Choroid plexus epithelial cell (primary cell): Measurements from ENCODE around the gene RNU5D-1.

Experiments
- DNase-seq: peaks from one replicate; pipeline ENCODE4 v3.0.0-alpha.2; 2010; ENCODE audit warnings: low read depth
- H3K4me3 ChIP-seq: 2 replicates; pipeline ENCODE4 v1.5.1; 2011; ENCODE audit warnings: low read depth, mild to moderate bottlenecking, control low read depth, low read length, moderate library complexity
- CTCF ChIP-seq: conservative IDR thresholded peaks from 2 replicates; pipeline ENCODE4 v1.5.1; 2011; ENCODE audit warnings: low read depth, mild to moderate bottlenecking, control low read depth, inconsistent platforms, low read length, moderate library complexity

Gene RNU5D-1

GRCh38 chr1:44689447-44689765, 41.6 kb downstream of the RNU5D-1 start:
- TF ChIP-seq CTCF: no peak
- no peak overlapping the region for H3K4me3 ChIP-seq
- no peak for DNase-seq

GRCh38 chr1:44688760-44689446, 42.1 kb downstream of the RNU5D-1 start:
- H3K4me3 ChIP-seq: no peak overlapping the region
- no peak for TF ChIP-seq CTCF
- no peak for DNase-seq

- no peak for TF ChIP-seq CTCF
- no peak for DNase-seq
- no peak overlapping the region for H3K4me3 ChIP-seq
These were observed 45.1 kb downstream of the RNU5D-1 start for GRCh38 chr1:44685881-44686280.

- H3K4me3 ChIP-seq: no peak overlapping the region
- DNase-seq: no peak
- TF ChIP-seq CTCF: no peak
These were observed 45.8 kb downstream of the RNU5D-1 start for GRCh38 chr1:44685218-44685617.

GRCh38 chr1:44684525-44684924, 46.4 kb downstream of the RNU5D-1 start:
- DNase-seq: no peak
- TF ChIP-seq CTCF: no peak
- no peak overlapping the region for H3K4me3 ChIP-seq

- TF ChIP-seq CTCF: no peak
- no peak for DNase-seq
- H3K4me3 ChIP-seq: no peak overlapping the region
These were observed 48.1 kb downstream of the RNU5D-1 start for GRCh38 chr1:44682883-44683265.
